Stimulated activated CD4-positive, alpha-beta T cell treated with anti-CD3 and anti-CD28 coated beads, TNF-alpha, amount 100 ng/mL, for 1 hour (primary cell): ENCODE results near the gene DCAF7.

ENCODE experiments used
- DNase-seq, 3 donors: peaks; one replicate each; pipeline ENCODE4 v3.0.0-alpha.2; 2020; ENCODE audit warnings: low read depth in 3 of 3, low spot score in 1 of 3

DCAF7 gene

DNA sequence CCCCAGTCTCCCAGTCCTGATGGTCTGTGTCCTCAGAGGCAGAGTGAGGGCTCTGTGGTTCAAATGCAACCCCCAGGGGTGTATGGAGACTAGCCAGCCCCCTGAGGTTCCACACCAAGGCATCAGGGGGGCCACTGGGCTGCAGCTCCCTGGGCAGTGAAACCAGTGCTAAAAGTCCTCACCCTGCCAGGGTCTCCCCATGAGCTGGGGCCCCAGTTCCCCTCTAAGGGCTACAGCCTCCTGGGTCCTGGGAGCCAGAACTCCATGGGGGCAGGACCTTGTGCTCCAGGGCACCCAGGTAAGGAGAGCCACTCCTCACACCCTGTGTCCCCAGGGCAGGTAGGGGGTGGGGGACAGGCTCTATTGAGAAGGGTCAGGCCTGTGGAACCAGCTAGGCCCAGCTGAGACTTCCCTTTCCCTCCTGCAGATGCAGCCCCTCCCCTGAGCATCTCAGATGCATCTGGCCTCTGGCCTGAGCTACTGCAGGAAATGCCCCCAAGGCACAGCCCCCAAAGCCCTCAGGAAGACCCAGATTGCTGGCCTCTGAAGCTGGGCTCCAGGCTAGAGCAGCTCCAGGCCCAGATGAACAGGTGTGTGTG is 6.4 kb upstream of the DCAF7 start:
- no peak for DNase-seq

DNA sequence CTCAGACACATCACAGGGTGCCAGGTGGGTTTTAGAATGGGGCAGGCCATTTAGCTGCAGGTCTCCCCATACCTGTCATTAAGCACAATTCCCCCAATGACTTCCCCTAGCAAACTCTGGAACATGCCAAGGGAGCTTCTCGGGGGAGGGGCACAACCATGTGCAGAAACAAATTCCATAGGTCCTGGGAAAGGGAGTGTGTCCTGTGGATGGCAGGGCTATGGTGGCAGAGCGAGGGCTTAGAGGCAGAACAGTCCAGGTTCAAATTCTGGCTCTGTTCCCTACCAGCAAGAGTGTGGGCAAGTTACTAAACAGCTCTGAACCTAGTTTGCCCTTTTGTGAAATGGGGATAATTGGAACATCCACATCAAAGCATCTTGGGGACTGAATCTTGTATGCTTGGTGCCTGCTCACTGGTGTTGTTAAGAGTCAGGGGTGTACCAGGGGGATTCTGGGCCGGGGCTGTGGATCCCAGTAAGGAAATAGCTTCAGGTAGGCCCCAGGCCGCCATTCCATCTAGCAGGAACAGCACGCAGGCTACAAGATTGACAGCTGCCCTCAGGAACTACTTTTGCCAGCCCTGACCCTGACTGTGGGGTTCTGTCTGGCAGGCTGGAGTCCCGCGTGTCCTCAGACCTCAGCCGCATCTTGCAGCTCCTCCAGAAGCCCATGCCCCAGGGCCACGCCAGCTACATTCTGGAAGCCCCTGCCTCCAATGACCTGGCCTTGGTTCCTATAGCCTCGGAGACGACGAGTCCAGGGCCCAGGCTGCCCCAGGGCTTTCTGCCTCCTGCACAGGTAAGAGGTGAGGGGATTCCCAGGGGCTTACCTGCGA is 5.6 kb upstream of the DCAF7 start:
- DNase-seq = no peak

GRCh38 chr17:63546308-63547082 is 3.8 kb upstream of the DCAF7 start:
- DNase-seq = no peak

GRCh38 chr17:63547083-63547523 is 3.2 kb upstream of the DCAF7 start:
- no peak for DNase-seq

DNA sequence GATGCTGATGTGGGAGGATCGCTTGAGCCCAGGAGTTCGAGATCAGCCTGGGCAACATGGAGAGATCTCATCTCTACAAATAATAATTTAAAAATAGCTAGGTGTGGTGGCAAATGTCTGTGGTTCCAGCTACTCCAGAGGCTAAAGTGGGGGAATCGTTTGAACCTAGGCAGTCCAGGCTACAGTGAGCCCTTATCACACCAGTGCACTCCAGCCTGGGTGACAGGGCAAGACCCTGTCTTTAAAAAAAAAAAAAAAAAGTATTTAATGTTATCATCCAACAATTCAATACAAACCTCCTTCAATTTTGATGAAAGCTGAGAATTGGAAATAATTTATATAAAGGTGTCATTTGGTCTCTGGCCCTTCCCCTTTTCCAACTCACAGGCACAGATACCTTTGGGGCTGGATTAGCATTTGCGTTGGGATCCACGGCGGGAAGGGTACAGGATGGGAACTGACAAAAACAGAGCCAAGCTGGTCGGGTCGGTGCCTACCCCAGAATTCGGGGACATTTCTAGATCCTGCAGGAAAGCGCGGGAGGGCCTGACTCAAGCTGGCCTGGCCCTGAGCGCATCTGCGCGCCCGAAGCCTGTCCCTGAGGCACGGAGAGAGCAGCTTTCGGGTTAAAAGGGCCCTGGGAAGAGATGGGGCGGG is 860 bp upstream of the DCAF7 start:
- no peak for DNase-seq

DNA sequence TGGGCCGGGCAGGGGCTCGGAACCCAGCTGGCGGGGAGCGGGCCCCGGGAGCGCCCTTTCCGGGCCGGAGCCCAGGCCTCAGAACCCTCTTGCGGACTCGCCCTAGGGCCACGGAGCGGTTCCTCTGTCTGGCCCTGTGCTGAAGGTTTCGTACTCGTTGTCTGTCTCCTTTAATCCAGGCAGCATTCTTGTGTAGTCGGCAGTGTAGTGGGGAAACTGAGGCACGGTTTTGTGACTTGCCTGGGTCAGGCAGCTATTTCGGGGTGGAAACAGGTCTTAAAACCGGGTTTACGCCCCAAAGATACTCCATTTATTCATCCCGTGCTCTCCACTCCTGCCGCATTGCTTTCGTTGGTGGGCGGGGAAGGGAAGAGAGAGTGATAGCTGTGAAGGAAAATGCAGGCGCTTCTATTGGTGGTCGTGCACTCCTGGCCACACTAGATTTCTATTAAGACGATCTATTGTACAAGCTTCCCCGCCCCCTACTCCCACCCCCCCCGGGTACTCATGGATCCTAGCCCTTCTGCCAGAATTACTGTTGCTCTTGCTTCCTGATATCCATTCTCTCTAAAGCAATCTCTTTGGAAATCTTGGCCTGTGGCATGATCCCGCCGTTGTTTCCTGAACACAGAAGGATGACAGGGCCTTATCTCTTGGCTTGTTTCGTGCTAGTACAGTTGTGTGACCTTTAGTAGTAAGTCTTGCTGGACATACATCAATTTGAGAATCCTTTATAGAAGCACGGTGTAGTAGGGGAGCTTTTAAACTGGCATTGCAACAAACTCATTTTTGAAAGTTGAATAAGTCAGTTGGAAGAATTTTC is 751 bp downstream of the DCAF7 start:
- no peak for DNase-seq

DNA sequence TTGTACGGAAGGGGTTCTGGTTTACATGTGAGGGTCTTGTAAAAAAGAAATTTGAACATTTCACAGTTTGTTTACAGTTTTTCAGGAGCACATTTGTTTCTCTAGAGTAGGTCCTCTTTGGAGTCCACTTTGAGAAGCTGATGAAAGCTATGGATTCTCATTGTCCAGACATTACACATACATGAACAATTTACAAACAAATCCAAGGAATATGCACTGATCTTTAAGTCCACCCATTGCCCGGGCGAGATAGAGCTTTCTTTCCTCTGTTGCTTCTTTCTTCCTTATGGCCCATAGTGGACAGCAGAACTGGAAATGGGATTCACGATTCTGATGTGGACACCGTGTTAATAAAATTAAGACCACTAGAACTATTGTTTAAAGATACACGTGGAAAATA is 1.9 kb downstream of the DCAF7 start:
- no peak for DNase-seq

DNA sequence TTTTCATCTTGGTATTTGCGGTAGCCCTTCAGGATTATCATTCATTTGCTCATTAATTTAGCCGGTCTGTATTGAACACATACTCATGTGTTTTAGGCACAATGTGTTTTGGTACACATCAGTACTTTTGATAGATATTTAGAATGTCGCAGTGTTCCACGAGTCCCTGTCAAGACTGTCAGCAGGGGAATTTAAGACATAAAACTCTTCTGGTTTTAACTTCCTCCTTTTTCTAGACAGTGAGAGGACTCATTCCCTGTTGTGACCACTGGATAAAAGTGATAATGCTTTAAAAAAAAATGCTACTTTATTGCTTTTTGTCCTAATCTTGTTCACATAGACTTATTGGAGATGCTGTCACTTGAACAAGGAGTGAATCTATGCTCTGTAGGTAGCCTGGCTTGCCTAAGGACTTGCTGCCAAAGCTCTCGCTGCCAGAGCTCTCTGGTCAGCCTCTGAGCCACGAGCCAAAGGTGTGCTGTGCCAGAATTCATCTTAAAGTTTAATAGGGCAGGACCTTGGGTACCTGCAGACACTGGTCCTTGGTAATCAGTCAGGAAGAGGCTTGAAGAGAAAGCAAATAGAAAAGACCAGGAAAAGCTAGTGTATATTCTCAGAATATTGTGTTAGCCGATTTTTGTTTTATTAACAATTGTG is 5.4 kb downstream of the DCAF7 start:
- DNase-seq = no peak

DNA sequence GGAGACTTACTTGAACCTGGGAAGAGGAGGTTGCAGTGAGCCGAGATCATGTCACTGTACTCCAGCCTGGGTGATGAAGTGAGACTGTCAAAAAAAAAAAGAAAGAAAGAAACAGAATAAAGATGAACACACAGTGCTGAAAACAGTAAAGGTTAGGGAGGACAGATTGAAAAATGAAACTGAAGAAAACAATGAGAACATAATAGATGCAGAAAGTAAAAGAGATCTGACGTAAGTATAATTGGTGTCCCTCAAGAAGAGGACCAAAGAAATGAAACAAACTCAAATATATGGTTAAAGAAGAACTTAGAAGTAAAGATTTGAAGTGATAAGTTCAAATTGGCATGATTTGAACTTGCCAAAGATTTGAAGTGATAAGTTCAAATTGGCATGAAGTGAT is 7.1 kb downstream of the DCAF7 start:
- no peak for DNase-seq

- no peak for DNase-seq
These were observed 8.2 kb downstream of the DCAF7 start for GRCh38 chr17:63558441-63558840.

DNA sequence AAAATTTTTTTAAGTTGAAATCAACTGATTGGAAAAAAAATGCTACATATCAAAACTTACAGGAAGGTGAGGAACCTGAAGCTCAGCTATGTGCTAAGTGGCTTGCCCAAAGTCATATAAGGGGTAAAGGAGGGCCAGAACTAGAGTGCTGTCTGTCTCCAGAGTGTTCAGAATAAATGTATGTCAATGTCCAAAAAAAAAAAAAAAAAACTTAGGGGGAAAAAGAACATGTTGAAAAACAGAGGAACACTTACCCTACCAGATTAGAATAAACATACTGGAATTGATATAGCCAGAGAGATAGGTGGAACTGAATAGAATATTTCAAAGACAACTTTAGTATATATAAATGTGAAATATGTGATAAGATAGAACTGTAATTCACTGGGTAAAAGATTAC is 11.5 kb downstream of the DCAF7 start:
- DNase-seq = no peak

DNA sequence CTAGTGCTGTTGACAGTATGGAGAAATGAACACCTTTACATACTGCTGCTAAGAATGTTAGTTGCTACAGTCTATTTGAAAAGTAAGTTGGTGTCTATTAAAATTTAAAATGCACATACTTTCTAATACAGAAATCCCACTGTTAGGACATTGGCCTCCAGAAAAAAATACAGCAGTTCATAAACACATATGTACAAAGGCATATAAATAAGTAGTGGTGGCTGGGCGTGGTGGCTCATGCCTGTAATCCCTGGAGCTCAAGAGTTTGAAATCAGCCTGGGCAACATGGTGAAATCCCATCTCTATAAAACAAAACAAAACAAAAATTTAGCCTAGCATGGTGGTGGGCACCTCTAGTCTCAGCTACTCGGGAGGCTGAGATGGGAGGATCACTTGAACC is 13.1 kb downstream of the DCAF7 start:
- DNase-seq = no peak

- DNase-seq = no peak
These were observed 14.3 kb downstream of the DCAF7 start for GRCh38 chr17:63564562-63564961.

DNA sequence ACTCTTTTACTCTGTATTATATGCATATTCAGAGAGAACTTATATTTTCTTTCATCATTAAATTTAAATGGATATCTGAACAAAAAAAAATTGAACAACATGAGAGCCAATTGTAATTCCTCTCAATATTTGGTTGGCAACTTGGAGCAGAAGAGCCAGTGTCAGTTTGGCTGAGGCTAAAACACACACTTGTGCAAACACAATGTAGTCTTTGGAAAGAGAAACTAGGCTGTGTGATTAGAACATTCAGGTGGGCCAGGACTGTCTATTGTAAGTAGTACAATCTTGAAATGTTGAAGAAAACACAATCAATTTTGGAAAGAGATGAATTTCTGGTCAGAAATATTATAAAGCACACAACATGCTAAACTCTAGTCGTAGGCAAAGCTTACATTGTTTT is 17.0 kb downstream of the DCAF7 start:
- DNase-seq = no peak

DNA sequence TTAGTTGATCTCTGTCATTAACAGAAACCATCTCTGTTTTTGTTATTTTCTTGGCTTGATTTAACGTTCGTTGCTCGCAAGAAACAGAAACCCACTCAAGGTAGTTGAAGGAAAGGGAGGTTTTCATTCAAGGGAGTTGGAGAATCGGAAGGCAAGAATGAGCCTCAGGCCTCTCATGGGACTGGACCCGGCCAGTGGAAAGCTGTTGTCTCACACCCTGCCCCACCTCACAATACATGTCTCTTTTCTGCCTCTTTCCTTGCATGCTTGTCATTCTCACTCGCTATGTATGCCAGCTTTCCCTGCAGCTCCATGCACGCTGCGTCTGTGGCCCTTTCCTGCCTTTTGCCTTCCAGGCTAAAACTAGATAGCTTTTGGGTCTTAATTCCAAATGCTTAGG is 18.3 kb downstream of the DCAF7 start:
- no peak for DNase-seq

DNA sequence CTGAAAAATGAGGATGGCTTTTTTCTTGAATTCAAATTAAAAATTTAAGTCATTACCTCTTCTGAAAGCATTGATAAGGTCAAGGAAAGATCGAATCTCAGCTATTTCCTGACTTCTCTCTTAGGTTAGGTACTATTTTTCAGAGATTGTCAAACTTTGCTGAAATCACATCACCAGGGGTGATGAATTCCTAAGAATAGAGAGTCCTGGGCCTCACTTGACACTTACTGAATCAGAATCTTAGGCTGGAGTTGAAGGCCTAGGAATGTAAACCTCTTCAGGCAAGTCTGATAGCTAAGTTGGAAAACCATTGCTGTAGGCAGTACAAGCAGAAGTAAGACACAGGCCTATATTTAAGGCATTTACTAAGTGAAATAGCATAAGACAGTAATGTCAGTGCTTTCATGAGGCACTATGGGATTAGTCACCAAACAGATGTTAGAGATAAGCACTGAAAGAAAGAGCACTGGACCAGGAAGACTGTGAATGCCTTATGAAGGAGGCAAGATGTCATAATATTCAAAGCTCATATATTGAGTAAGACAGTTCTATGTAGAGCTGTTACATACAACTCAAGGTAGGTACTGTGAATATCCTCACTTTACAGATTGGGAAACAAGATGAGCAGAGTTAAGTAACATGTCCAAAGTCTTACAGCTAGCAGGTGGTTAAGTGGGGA is 21.5 kb downstream of the DCAF7 start:
- DNase-seq = no peak

DNA sequence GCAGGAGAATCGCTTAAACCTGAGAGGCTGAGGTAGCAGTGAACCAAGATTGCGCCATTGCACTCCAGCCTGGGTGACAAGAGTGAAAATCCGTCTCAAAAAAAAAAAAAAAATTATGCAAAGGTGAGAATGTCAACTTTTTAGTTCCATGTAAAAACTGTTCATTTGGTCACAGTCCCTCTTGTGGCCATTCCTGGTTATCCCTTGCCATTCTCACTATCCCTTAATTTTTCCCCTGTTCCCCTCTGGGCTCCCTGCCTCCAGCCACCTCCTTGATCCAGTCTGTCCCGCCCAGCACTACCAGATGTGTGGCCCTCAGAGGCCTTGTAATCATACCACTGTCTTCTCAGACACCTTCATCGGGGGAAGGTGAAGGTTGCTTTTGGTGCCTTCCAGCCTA is 23.4 kb downstream of the DCAF7 start:
- DNase-seq = no peak

GRCh38 chr17:63578027-63578768 is 27.9 kb downstream of the DCAF7 start:
- no peak for DNase-seq

DNA sequence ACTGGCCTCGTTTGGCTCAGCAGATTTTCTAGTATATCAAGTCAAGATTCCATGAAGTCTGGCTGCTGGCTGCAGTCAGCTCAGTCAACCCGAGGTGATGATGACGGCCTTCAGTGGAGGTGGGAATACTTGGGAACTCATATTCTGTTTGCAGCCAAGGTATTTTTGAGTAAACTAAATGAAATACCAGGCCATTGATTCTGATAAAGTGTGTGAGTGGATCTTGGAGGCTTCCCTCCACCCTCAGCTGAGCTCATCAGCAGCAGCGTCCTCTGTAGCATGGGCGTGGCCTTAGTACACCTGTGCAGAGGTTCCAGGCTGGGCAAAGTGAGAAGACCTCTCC is 28.5 kb downstream of the DCAF7 start:
- no peak for DNase-seq
